Cardiac atrium fibroblast (primary cell): ENCODE data around the gene WDR45. TPM values are rescaled to one million over a fixed set of nuclear protein-coding genes. Genes with fewer than 3 reads are reported as not detected.

ENCODE experiments used
- total RNA-seq: library from RNA; depleted of rRNA; stranded (reverse); fragments of >200 nt; gene quantifications from 2 replicates; pipeline ENCODE4 v1.2.3, GENCODE V29; 2015

The WDR45 gene
- total RNA-seq, result 64.0 and 93.0 TPM in 2 replicates

GRCh38 chrX:49079489-49080428 is at the start of gene WDR45:
Gene WDR45 (minus strand): TSS chrX:49079887. CDS start chrX:49078095, 1,792 bp downstream.

GRCh38 chrX:49073601-49074575 is 5.8 kb downstream of the WDR45 start, which contains the start of gene PRAF2:
Gene PRAF2 (minus strand): TSS chrX:49074002. CDS start chrX:49073987, 15 bp downstream.

GRCh38 chrX:49058794-49059193 is 20.9 kb downstream of the WDR45 start, which contains the start of gene CCDC120:
Gene CCDC120 (plus strand): TSS chrX:49058999. CDS start chrX:49062042, 3,043 bp downstream.

GRCh38 chrX:49043220-49043986 is 36.3 kb downstream of the WDR45 start, which contains the start of gene TFE3:
Gene TFE3 (minus strand): TSS chrX:49043357. CDS start chrX:49043226, 131 bp downstream.

Other genes with a start within 250 kb of the WDR45 start
- gene PCSK1N, start 244.3 kb downstream of the WDR45 start, total RNA-seq, result 1.4 and 1.5 TPM in 2 replicates
- 9.6 and 22.4 TPM in 2 replicates for gene TIMM17B, start 182.1 kb downstream of the WDR45 start, total RNA-seq
- gene PQBP1, start 182.0 kb downstream of the WDR45 start, total RNA-seq, result 48.1 and 55.8 TPM in 2 replicates
- gene SLC35A2, start 168.2 kb downstream of the WDR45 start, total RNA-seq, result 32.1 and 32.5 TPM in 2 replicates
- 1.8 and 7.6 TPM in 2 replicates for gene PIM2, start 160.9 kb downstream of the WDR45 start, total RNA-seq
- 31.8 and 32.9 TPM in 2 replicates for gene OTUD5, start 122.3 kb downstream of the WDR45 start, total RNA-seq
- 0.81 and 1.4 TPM in 2 replicates for gene KCND1, start 108.0 kb downstream of the WDR45 start, total RNA-seq
- 10.4 and 19.0 TPM in 2 replicates for gene GRIPAP1, start 77.6 kb downstream of the WDR45 start, total RNA-seq
- 38.3 and 58.5 TPM in 2 replicates for gene TFE3, start 36.5 kb downstream of the WDR45 start, total RNA-seq
- gene CCDC120, start 20.9 kb downstream of the WDR45 start, total RNA-seq, result 1.1 and 1.6 TPM in 2 replicates
- 24.0 and 56.5 TPM in 2 replicates for gene PRAF2, start 5.9 kb downstream of the WDR45 start, total RNA-seq
- 19.9 and 20.6 TPM in 2 replicates for gene GPKOW, start 43.8 kb upstream of the WDR45 start, total RNA-seq
- gene MAGIX, start 82.9 kb upstream of the WDR45 start, total RNA-seq, result 4.4 and 5.6 TPM in 2 replicates
- gene PLP2, start 92.0 kb upstream of the WDR45 start, total RNA-seq, result 78.9 and 81.2 TPM in 2 replicates
- gene PRICKLE3, start 106.5 kb upstream of the WDR45 start, total RNA-seq, result 5.2 and 5.5 TPM in 2 replicates
- gene SYP, start 120.3 kb upstream of the WDR45 start, total RNA-seq, result 0.32 and 0.54 TPM in 2 replicates
- not detected in 2 replicates for gene CACNA1F, start 153.5 kb upstream of the WDR45 start, total RNA-seq
- gene CCDC22, start 155.6 kb upstream of the WDR45 start, total RNA-seq, result 11.0 and 12.6 TPM in 2 replicates
- gene FOXP3, start 184.8 kb upstream of the WDR45 start, total RNA-seq, result not detected in 2 replicates
- under 0.01 and 4.2 TPM in 2 replicates for gene PPP1R3F, start 189.9 kb upstream of the WDR45 start, total RNA-seq
- not detected in 2 replicates for gene GAGE10, start 223.8 kb upstream of the WDR45 start, total RNA-seq
- gene GAGE12J, start 242.2 kb upstream of the WDR45 start, total RNA-seq, result not detected in 2 replicates